ENCODE results near the gene STK36. TPM values are rescaled to one million over a fixed set of nuclear protein-coding genes. Genes with fewer than 3 reads are reported as not detected.

Gene STK36, protein sequence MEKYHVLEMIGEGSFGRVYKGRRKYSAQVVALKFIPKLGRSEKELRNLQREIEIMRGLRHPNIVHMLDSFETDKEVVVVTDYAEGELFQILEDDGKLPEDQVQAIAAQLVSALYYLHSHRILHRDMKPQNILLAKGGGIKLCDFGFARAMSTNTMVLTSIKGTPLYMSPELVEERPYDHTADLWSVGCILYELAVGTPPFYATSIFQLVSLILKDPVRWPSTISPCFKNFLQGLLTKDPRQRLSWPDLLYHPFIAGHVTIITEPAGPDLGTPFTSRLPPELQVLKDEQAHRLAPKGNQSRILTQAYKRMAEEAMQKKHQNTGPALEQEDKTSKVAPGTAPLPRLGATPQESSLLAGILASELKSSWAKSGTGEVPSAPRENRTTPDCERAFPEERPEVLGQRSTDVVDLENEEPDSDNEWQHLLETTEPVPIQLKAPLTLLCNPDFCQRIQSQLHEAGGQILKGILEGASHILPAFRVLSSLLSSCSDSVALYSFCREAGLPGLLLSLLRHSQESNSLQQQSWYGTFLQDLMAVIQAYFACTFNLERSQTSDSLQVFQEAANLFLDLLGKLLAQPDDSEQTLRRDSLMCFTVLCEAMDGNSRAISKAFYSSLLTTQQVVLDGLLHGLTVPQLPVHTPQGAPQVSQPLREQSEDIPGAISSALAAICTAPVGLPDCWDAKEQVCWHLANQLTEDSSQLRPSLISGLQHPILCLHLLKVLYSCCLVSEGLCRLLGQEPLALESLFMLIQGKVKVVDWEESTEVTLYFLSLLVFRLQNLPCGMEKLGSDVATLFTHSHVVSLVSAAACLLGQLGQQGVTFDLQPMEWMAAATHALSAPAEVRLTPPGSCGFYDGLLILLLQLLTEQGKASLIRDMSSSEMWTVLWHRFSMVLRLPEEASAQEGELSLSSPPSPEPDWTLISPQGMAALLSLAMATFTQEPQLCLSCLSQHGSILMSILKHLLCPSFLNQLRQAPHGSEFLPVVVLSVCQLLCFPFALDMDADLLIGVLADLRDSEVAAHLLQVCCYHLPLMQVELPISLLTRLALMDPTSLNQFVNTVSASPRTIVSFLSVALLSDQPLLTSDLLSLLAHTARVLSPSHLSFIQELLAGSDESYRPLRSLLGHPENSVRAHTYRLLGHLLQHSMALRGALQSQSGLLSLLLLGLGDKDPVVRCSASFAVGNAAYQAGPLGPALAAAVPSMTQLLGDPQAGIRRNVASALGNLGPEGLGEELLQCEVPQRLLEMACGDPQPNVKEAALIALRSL (N-terminal part only)
- total RNA-seq, result 16.6 and 17.6 TPM in 2 replicates

DNA sequence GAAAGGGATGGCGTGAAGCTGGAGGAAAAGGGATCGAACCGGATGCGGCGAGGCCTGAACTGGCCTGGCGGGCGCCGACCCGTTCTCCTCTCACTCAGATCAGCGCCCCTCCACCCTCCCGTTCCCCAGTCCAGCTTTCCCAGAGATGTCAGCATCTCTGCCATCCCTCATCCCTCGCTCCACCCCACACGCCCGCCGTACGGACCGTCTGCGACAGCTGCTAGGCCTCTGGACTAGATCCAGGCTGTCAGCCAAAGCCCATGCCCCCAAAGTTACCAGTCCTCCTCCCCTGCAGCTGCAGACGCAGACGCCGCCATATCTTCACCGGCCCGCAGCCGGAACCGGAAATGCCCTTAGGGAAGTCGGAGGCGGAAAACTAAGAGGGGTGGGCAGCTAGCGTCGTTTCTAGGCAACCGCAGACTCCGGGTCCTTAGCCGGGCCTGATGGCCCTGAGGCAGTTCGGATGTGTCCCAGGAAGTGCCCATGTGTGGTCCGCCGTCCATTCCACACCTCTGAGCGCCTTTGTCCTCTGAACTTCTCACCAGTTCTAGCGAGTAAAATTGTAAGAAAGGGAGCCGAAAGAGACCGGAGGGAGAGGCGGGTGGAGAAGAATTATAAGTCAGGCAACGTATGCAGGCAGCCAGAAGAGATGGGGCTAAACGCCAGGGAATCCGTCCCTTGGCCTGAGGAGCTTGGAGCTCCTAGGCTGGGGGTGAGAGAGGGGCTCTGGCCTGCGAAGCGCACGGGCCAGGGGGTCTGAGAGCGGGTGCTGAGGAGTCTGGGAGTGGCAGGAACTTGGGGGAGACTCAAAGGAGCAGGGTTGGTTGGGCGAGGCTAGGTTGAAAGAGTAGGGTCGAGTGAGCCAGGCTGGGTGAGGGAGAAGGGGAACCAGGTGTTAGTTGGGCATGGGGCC is at the start of gene STK36, which contains the start of gene RNF25:
Gene STK36 (plus strand): TSS at position 433 of the 913 bp plus-strand sequence. CDS start 744 bp downstream, outside the sequence.
Gene RNF25 (minus strand): TSS at position 349 of the 913 bp plus-strand sequence. CDS start 32 bp downstream, at position 317.
- intact Hi-C loops (cut with micrococcal nuclease), result loop anchor here (1.0 to 5.0 kb wide), 13 partner anchors 13 to 825 kb away; partner anchors contain the start of genes AAMP, ARPC2, BCS1L and CNOT9

DNA sequence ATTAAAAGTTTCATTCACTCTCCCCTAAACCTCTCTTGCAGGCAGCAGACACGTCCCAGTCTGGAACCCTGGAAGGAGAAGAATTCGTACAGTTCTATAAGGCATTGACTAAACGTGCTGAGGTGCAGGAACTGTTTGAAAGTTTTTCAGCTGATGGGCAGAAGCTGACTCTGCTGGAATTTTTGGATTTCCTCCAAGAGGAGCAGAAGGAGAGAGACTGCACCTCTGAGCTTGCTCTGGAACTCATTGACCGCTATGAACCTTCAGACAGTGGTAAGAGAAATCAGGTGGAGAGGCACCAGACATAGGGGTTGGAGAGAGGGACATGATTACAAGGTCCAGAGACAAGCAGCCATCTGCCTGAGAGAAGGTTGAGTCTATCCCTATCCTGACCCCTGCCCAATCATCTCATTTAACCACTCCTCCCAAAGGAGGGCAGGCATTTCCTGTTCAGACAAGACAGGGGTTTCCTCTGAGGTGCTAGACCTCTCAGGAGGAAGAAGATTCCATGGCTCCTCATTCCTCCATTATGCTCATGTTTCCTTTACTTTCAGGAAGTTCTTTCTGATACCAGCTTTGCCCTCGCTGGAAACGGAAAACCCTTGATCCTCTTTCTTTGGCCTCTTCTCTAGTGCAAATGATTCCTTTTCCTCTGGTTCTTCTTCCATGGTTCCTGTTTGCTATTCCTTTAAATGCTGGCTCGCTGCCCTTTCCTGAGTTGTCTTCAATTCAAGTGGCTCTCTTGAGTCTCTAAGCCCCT is 49.1 kb upstream of the STK36 start:
- intact Hi-C loops (cut with micrococcal nuclease), result no loop called here

DNA sequence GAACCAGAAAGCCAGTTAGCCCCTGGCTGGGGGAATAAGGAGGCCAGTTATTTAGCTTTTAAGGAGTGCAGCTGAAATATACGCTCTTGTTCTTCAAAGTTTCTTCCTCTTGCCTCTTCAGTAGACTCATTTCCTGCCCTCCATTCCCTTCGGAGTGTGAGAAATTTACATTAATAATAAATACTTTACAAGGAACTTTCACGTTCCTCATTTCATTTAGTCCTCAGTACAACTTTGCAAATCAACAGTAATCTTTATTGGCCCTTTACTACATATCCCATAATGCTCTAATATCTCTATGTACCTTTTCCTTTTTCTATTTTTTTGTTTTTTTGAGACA is 48.5 kb upstream of the STK36 start:
- intact Hi-C loops (cut with micrococcal nuclease), result no loop called here

DNA sequence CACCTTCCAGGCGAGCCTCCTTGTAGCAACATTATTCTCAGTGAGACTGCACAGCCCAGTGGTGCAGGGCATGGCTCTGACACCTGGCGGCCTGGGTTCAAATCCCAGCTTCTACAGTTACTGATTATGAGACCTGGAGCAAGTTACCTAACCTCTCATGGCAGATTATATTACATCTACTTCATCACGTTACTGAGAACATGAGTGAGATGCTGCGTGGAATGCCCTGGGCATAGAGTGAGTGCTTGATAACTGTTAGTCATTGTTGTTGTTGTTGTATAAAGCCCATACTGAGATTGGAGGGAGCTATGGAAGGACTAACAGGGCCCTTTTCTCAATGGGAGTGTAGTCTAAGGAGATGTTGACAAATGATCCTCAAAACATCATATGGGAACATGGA is 45.5 kb upstream of the STK36 start:
- intact Hi-C loops (cut with micrococcal nuclease), result no loop called here

DNA sequence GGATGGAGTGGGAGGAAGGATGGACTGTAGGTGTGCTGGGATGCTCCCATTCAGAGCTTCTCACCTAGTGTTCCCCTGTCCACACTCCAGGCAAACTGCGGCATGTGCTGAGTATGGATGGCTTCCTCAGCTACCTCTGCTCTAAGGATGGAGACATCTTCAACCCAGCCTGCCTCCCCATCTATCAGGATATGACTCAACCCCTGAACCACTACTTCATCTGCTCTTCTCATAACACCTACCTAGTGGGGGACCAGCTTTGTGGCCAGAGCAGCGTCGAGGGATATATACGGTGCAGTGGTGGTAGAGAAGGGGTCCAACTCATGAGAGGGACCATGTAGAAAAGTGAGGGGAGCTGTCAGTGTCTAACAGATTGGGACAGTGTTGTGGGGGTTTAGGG is 43.9 kb upstream of the STK36 start:
- intact Hi-C loops (cut with micrococcal nuclease), result no loop called here

DNA sequence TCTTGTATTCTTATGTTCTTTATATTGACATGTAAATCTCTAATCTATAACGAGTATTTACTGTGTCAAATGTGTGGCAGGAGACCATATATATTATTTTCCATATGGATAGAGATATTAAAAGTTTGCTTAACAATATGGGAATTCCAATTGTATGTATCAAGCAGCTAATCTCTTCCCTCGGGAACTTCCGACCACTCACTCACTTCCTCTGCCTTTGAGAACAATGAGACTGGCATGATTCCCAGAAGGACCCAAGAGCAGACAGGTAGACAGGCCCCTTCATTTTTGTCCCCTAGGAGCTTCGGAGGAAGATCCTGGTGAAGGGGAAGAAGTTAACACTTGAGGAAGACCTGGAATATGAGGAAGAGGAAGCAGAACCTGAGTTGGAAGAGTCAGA is 40.0 kb upstream of the STK36 start:
- intact Hi-C loops (cut with micrococcal nuclease), result no loop called here

DNA sequence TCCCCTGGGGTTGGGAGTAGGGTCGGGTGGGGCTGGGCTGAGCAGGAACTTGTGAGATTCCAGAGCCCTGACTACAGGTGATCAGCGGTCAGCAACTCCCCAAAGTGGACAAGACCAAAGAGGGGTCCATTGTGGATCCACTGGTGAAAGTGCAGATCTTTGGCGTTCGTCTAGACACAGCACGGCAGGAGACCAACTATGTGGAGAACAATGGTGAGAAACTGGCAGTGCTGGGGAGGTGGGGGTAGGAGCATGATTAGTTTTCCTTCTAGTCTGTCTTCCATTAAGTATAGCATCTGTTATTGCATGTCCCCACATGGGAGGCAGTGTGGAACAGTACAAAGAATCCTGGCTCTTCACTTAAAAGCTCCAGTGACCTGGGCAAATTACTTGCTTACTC is 36.2 kb upstream of the STK36 start:
- intact Hi-C loops (cut with micrococcal nuclease), result no loop called here

DNA sequence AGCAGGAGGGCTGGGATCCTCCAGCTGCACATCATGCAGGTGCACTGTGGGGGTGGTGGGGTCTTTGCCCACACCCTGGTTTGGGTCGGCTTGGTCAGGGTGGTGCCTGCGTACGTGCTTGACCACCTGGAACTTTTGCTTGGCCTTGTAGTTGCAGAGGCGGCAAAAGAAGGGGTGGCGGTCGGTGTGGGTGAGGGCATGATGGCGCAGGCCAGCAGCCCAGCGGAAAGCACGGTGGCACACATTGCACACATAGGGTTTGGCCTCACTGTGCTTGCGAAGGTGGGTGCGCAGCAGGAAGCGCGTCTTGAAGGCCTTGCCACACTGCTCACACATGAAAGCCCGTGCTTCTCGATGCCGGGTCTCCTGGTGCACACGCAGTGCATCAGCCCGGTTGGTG is 33.5 kb upstream of the STK36 start:
- intact Hi-C loops (cut with micrococcal nuclease), result no loop called here

DNA sequence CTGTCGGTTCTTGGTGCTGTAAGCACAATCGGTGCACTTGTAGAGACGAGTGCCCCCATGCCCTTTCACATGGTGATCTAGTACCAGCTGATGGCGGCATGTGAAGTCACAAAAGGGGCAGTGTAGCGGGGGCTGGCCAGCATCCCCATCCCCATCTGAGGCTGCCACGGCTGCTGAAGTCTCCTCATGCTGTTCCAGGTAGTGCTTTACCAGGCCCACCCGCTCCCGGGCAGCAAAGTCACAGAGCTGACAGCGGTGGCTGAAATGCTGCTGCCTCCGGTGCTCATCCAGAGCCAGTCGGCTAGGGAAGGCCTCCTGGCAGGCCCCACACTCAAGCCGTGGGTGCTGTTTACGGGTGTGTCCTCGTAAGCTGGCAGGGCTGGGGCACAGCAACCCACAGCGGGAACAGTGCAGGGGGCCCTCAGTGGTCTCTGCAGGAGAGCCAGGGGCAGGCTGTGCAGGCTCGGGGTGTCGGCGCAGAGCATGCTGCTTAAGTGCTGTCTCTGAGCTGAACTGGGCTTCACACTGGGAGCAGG is 29.7 kb upstream of the STK36 start:
- intact Hi-C loops (cut with micrococcal nuclease), result no loop called here

DNA sequence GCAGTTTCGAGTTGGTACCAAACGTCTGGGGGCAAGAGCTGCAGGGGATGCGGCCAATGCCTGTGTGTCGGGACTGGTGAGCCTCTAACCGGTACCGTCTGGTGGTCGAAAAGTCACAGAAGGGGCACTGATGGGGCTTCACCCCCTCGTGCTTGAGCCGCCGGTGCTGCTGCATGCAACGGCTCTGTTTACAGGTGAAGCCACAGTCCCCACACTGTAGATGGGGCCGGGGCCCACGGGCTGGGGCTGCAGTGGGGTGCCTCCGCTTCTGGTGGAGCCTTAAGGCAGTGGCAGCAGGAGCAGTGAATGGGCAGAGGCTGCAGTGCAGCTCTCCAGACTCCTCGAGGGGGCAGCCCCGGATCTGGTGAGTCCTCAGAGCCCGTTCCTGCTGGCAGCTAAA is 29.1 kb upstream of the STK36 start:
- intact Hi-C loops (cut with micrococcal nuclease), result no loop called here

DNA sequence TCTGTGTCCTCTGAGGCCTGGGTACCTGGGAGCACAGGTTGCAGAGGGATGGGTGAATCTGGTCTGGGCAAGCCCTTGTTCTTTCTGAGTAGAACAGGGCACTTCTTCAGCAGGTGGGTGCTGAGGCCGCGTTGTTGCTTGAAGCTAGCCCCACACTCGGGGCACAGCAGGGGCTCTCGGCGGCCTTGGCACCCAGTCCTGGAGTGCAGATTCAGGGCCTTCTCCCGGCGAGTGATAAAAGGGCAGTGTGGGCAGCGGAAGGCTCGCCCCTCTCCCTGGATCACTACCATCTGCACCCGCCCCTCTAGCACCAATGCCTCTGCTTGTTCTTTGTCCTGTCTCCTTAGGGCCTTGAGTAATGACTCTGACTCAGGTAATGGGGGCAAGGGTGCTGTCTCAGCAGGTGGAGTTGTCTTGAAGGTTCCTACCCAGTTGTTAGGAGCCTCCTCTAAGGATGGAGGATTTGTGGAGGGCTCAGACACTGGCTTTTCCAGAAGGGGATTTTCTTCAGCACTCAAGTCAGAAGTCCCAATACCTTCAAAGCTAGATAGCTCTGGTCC is 28.1 kb upstream of the STK36 start:
- intact Hi-C loops (cut with micrococcal nuclease), result no loop called here

DNA sequence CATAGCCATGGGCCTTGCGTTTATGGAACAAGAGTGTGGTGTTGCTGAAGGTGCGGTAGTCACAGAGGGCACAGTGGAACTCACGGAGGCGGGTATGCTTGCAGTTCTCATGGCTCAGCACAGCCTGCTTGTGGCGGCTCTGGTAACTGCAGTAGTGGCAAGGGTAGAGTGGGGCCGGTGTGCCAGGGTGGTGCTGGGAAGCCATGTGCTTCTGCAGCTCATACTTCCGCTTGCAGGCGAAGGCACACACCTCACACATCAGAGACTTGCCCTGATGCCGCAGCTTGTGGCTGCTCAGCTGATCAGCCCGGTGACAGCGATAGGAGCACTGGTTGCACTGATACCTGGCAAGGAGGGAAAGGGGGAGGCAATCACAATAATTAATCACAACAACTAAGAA is 27.2 kb upstream of the STK36 start:
- intact Hi-C loops (cut with micrococcal nuclease), result no loop called here

DNA sequence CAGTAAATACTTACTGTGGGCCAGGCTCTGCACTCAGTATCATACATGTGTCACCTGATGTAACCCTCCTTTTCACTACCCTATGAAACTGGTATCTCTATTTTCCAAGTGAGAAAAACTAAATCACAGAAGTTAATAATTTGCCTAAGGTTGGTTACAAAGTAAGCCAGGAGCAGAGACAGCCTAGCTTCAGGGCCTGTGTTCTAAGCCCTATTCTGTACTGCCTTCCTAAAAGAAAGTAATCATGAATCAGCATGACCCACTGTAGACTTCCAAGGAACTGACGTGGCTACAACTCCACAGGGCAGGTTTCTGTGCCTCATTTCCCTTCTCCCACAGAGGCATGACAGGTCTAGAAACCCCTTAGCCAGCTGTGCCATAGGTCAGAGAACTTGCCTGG is 26.8 kb upstream of the STK36 start:
- intact Hi-C loops (cut with micrococcal nuclease), result no loop called here

DNA sequence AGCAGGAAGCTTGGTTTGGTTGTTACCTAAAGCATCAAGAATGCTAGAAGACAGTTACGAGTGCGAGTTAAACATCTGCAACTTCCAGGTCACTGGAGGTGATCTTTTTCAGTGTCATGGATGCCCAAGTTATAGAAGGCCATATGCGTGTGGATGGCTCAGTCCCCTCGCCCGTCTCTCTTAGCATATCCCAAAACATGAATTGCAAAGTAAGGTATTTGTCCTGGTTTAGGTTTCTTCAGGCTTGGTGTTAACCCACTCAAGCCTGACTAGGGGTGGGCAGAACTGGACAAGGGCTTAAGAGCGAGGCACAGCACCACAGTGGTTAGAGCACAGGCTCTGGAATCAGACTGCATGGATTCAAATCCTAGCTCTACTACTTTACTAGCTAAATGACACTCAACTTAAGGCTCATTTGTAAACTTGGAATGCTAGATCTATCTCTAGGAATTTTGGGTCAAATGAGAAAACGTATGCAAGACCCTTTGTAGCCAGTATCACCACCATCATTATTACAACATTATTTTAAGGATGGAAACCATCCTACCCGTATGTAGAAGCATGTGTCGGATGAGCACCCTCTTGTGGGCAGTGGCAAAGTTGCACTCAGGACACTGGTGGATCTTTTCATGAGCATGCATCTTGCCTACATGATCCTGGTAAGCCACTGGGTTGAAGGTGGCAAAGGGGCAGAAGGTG is 23.6 kb upstream of the STK36 start:
- intact Hi-C loops (cut with micrococcal nuclease), result loop anchor here (1.0 to 2.0 kb wide), 10 partner anchors 11 to 462 kb away; partner anchors contain the start of genes BCS1L, CNOT9, TMBIM1 and TTLL4

DNA sequence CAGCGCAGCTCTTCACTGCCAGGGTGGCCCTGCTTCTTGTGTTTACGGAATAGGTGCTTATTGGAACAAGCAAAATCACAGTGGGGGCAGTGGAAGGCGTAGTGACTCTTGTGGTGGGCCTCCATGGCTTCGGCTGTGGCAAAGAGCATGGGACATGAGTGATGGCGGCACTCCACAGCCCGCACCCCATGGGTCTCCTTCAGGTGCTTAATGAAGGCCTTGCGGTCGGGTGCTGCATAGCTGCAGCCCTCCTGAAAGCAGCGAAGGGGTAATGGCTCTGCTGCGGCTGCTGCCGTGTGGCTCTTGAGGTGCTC is 23.1 kb upstream of the STK36 start:
- intact Hi-C loops (cut with micrococcal nuclease), result loop anchor here (1.0 to 2.0 kb wide), 10 partner anchors 11 to 462 kb away; partner anchors contain the start of genes BCS1L, CNOT9, TMBIM1 and TTLL4

DNA sequence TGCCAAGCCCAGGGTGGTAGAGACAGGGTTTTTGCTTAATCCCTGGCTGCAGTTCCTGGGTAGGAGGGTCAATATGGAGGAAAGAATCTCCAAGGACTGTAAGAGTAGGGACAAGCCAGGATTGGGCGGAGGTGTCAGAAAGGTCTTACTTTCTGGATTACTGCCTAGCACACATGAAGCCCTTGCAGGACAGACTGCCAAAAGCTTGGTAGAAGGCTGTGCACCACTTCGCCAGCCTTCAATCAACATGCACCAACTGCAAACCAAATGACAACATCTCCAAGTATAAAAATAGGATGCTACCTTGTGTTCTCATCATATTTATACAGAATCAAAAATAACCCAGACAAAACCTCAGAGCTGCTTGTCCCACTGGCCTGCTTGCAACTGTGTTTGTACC is 16.1 kb upstream of the STK36 start:
- intact Hi-C loops (cut with micrococcal nuclease), result loop anchor here (5.0 kb wide), 2 partner anchors 242 to 942 kb away; partner anchors contain the start of gene STK11IP

DNA sequence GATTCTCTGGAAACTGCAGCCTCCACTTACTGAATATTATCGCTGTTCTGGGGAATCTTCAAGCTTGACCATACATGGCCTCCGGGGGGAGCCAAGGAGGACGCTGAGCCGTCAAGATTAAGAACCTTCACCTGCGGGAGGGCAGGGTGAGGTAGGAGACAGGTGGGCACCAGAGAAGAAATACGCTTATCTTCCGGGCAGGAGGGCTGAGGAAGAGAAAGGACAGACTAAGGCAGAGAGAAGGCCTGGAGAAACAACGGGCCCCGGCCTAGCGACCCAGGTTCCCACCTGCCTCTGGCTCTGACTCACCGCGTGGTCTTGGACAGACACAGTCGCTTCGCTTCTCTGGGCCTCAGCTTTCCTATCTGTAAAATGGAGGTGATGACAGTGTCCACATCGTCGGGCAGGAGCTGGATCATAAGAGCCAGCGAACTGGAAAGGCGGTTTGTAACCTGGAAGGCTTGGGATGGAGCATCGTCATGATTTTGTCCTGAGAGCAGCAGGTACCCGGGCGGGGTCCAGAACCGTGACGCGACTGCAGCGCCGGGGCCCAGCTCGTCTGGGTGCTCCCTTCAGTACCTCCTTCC is 13.1 kb upstream of the STK36 start:
- intact Hi-C loops (cut with micrococcal nuclease), result loop anchor here (1.0 to 5.0 kb wide), 16 partner anchors 10 to 939 kb away; partner anchors contain the start of genes AAMP, CNOT9, DNAJB2 and GMPPA

All from T-helper 1 cell treated with Interleukin-12 subunit alpha and Interleukin-12 subunit beta and Interleukin-4 antibody, amounts not matched to agents 30 ng/mL and 1 ng/mL, for 36 hours (primary cell).